GM23338 (cell line): ENCODE data around the gene RNLS.

Experiments used
- EZH2 ChIP-seq: fragments of 200-600 bp; sonication (generic); IDR thresholded peaks from one replicate; pipeline ENCODE4 v1.8.0; 2017; ENCODE audit warnings: antibody characterized with exemption, mild to moderate bottlenecking, low read depth; ENCODE audit not compliant: unreplicated experiment
- JUNB ChIP-seq: IDR thresholded peaks from one replicate; pipeline ENCODE4 v1.6.1; 2016; ENCODE audit warnings: antibody characterized with exemption; ENCODE audit not compliant: unreplicated experiment
- POLR2AphosphoS5 ChIP-seq: IDR thresholded peaks from 2 replicates; pipeline ENCODE4 v1.6.1; 2016; ENCODE audit warnings: antibody characterized with exemption, low read depth
- TF ChIP-seq, protein P1 (sequence below), 2 experiments: fragments of 200-600 bp in 1 of 2; sonication (generic) in 1 of 2; conservative IDR thresholded peaks; 2 replicates each; pipeline versions ENCODE4 v1.5.1 to v1.6.1; 2016 to 2017; ENCODE audit warnings: antibody characterized with exemption in 2 of 2, low read depth in 2 of 2, mild to moderate bottlenecking in 2 of 2, moderate library complexity in 1 of 2
- TF ChIP-seq, protein P2 (sequence below): IDR thresholded peaks from one replicate; pipeline ENCODE4 v1.6.1; 2018; ENCODE audit warnings: antibody characterized with exemption; ENCODE audit not compliant: unreplicated experiment

DNA sequence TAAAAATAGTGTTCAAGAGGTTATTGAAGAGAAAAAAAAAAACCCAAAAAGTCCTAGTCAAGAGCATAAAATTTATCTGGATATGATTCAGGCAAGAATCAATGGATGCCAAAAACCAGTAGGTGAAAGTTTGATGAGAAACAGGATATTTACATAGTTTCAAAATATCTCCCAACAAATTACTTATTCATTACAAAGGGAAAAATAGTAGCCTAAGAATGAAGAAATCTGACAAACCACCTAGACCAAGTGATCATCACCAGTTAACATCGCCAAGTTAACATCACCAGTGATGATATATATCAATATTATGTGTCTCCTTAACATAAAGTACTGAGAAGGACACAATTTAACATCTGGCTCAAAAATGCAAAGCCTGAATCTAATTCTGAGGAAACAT is 85.2 kb downstream of the RNLS start:
- TF ChIP-seq, protein P1, sequence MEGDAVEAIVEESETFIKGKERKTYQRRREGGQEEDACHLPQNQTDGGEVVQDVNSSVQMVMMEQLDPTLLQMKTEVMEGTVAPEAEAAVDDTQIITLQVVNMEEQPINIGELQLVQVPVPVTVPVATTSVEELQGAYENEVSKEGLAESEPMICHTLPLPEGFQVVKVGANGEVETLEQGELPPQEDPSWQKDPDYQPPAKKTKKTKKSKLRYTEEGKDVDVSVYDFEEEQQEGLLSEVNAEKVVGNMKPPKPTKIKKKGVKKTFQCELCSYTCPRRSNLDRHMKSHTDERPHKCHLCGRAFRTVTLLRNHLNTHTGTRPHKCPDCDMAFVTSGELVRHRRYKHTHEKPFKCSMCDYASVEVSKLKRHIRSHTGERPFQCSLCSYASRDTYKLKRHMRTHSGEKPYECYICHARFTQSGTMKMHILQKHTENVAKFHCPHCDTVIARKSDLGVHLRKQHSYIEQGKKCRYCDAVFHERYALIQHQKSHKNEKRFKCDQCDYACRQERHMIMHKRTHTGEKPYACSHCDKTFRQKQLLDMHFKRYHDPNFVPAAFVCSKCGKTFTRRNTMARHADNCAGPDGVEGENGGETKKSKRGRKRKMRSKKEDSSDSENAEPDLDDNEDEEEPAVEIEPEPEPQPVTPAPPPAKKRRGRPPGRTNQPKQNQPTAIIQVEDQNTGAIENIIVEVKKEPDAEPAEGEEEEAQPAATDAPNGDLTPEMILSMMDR (conservative IDR thresholded peaks at IDR 0.05; ENCODE audit: low read depth in 2 of 2): no peak
- TF ChIP-seq, protein P2, sequence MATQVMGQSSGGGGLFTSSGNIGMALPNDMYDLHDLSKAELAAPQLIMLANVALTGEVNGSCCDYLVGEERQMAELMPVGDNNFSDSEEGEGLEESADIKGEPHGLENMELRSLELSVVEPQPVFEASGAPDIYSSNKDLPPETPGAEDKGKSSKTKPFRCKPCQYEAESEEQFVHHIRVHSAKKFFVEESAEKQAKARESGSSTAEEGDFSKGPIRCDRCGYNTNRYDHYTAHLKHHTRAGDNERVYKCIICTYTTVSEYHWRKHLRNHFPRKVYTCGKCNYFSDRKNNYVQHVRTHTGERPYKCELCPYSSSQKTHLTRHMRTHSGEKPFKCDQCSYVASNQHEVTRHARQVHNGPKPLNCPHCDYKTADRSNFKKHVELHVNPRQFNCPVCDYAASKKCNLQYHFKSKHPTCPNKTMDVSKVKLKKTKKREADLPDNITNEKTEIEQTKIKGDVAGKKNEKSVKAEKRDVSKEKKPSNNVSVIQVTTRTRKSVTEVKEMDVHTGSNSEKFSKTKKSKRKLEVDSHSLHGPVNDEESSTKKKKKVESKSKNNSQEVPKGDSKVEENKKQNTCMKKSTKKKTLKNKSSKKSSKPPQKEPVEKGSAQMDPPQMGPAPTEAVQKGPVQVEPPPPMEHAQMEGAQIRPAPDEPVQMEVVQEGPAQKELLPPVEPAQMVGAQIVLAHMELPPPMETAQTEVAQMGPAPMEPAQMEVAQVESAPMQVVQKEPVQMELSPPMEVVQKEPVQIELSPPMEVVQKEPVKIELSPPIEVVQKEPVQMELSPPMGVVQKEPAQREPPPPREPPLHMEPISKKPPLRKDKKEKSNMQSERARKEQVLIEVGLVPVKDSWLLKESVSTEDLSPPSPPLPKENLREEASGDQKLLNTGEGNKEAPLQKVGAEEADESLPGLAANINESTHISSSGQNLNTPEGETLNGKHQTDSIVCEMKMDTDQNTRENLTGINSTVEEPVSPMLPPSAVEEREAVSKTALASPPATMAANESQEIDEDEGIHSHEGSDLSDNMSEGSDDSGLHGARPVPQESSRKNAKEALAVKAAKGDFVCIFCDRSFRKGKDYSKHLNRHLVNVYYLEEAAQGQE: no peak
- TF ChIP-seq EZH2 (no peak), JUNB (no peak), POLR2AphosphoS5 (no peak)
